ENCODE results near the gene DAAM1. TPM values are rescaled to one million over a fixed set of nuclear protein-coding genes. Genes with fewer than 3 reads are reported as not detected.

The DAAM1 gene
- total and polyA plus RNA-seq, 2 donors from 2014 or later, result 5.3 to 47.8 TPM

- TF ChIP-seq, protein P1, sequence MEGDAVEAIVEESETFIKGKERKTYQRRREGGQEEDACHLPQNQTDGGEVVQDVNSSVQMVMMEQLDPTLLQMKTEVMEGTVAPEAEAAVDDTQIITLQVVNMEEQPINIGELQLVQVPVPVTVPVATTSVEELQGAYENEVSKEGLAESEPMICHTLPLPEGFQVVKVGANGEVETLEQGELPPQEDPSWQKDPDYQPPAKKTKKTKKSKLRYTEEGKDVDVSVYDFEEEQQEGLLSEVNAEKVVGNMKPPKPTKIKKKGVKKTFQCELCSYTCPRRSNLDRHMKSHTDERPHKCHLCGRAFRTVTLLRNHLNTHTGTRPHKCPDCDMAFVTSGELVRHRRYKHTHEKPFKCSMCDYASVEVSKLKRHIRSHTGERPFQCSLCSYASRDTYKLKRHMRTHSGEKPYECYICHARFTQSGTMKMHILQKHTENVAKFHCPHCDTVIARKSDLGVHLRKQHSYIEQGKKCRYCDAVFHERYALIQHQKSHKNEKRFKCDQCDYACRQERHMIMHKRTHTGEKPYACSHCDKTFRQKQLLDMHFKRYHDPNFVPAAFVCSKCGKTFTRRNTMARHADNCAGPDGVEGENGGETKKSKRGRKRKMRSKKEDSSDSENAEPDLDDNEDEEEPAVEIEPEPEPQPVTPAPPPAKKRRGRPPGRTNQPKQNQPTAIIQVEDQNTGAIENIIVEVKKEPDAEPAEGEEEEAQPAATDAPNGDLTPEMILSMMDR (IDR thresholded peaks at IDR 0.05; ENCODE audit: borderline replicate concordance, extremely low read depth, insufficient read depth), result no peak
- Histone ChIP-seq H3K4me3 (ENCODE audit: low read length in 3 of 3) (no peak overlapping the region), H3K27me3 (ENCODE audit: control insufficient read depth, insufficient read depth, low read length) (no peaks in the 10 kb centered on the region), H3K9me3 (ENCODE audit: control insufficient read depth in 2 of 3, insufficient read depth in 1 of 3, low read length in 3 of 3) (no peaks in the 10 kb centered on the region), H3K27ac (ENCODE audit: low read depth in 2 of 2, low read length in 2 of 2) (peak overlapping the region in 1 of 2 donors; percentile 41), H3K36me3 (ENCODE audit: control insufficient read depth in 2 of 3, insufficient read depth in 3 of 3, low read length in 3 of 3) (peaks cover 0 to 3% (median 0%) of the 10 kb centered on the region in 3 donors), H3K9ac (ENCODE audit: low read length in 3 of 3) (no peak overlapping the region), H3K4me1 (ENCODE audit: control insufficient read depth in 2 of 3, insufficient read depth in 2 of 3, low read depth in 1 of 3, low read length in 3 of 3) (peaks cover 6 to 12% (median 11%) of the 10 kb centered on the region in 3 donors)
- FAIRE-seq (no peak), DNase-seq (no peak)
- intact Hi-C loops (cut with DNase I), result no loop called here
Observed at GRCh38 chr14:59347915-59348314, 159.4 kb downstream of the DAAM1 start.

GRCh38 chr14:59349258-59349701, 160.8 kb downstream of the DAAM1 start:
- Histone ChIP-seq H3K36me3 (ENCODE audit: control insufficient read depth in 2 of 3, insufficient read depth in 3 of 3, low read length in 3 of 3) (peaks cover 0 to 3% (median 0%) of the 10 kb centered on the region in 3 donors), H3K9ac (ENCODE audit: low read length in 3 of 3) (no peak overlapping the region), H3K27ac (ENCODE audit: low read depth in 2 of 2, low read length in 2 of 2) (no peak overlapping the region), H3K9me3 (ENCODE audit: control insufficient read depth in 2 of 3, insufficient read depth in 1 of 3, low read length in 3 of 3) (no peaks in the 10 kb centered on the region), H3K27me3 (ENCODE audit: control insufficient read depth, insufficient read depth, low read length) (no peaks in the 10 kb centered on the region), H3K4me1 (ENCODE audit: control insufficient read depth in 2 of 3, insufficient read depth in 2 of 3, low read depth in 1 of 3, low read length in 3 of 3) (peaks cover 0 to 6% (median 3%) of the 10 kb centered on the region in 3 donors), H3K4me3 (ENCODE audit: low read length in 3 of 3) (no peak overlapping the region)
- intact Hi-C loops (cut with DNase I), result no loop called here
- TF ChIP-seq, protein P1 (IDR thresholded peaks at IDR 0.05; ENCODE audit: borderline replicate concordance, extremely low read depth, insufficient read depth), result no peak
- peak in 1 of 5 donors; percentile 34 for DNase-seq
- no peak for FAIRE-seq

- Histone ChIP-seq H3K4me1 (ENCODE audit: control insufficient read depth in 2 of 3, insufficient read depth in 2 of 3, low read depth in 1 of 3, low read length in 3 of 3) (peaks cover 0 to 3% (median 0%) of the 10 kb centered on the region in 3 donors), H3K9ac (ENCODE audit: low read length in 3 of 3) (no peak overlapping the region), H3K9me3 (ENCODE audit: control insufficient read depth in 2 of 3, insufficient read depth in 1 of 3, low read length in 3 of 3) (no peaks in the 10 kb centered on the region), H3K27me3 (ENCODE audit: control insufficient read depth, insufficient read depth, low read length) (no peaks in the 10 kb centered on the region), H3K27ac (ENCODE audit: low read depth in 2 of 2, low read length in 2 of 2) (no peak overlapping the region), H3K36me3 (ENCODE audit: control insufficient read depth in 2 of 3, insufficient read depth in 3 of 3, low read length in 3 of 3) (peaks cover 4 to 6% (median 4%) of the 10 kb centered on the region in 3 donors), H3K4me3 (ENCODE audit: low read length in 3 of 3) (no peak overlapping the region)
- no peak for FAIRE-seq
- DNase-seq, result no peak
- intact Hi-C loops (cut with DNase I), result no loop called here
- TF ChIP-seq, protein P1 (IDR thresholded peaks at IDR 0.05; ENCODE audit: borderline replicate concordance, extremely low read depth, insufficient read depth), result no peak
Observed at GRCh38 chr14:59352961-59353360, 164.5 kb downstream of the DAAM1 start.

GRCh38 chr14:59354666-59355065, 166.2 kb downstream of the DAAM1 start:
- Histone ChIP-seq H3K4me1 (ENCODE audit: control insufficient read depth in 2 of 3, insufficient read depth in 2 of 3, low read depth in 1 of 3, low read length in 3 of 3) (no peaks in the 10 kb centered on the region), H3K36me3 (ENCODE audit: control insufficient read depth in 2 of 3, insufficient read depth in 3 of 3, low read length in 3 of 3) (peaks cover 2 to 6% (median 4%) of the 10 kb centered on the region in 3 donors), H3K27ac (ENCODE audit: low read depth in 2 of 2, low read length in 2 of 2) (no peak overlapping the region), H3K4me3 (ENCODE audit: low read length in 3 of 3) (no peak overlapping the region), H3K27me3 (ENCODE audit: control insufficient read depth, insufficient read depth, low read length) (no peaks in the 10 kb centered on the region), H3K9me3 (ENCODE audit: control insufficient read depth in 2 of 3, insufficient read depth in 1 of 3, low read length in 3 of 3) (no peaks in the 10 kb centered on the region), H3K9ac (ENCODE audit: low read length in 3 of 3) (no peak overlapping the region)
- intact Hi-C loops (cut with DNase I), result no loop called here
- no peak for DNase-seq
- TF ChIP-seq, protein P1 (IDR thresholded peaks at IDR 0.05; ENCODE audit: borderline replicate concordance, extremely low read depth, insufficient read depth), result no peak
- FAIRE-seq, result no peak
